GM12878 (cell line): ENCODE results near the gene GTF2IRD1. TPM values are rescaled to one million over a fixed set of nuclear protein-coding genes. Genes with fewer than 3 reads are reported as not detected.

ENCODE experiments used
- ATAC-seq: fragments of 200-7000 bp; cut with Tn5 transposase; 3 replicates; pipeline ENCODE4 v1.9.1; 2020; ENCODE audit warnings: mild to moderate bottlenecking, moderate library complexity
- BruUV-seq: library from RNA; stranded (reverse); fragments of 400-500 nt; replicated peaks from 2 replicates; lab custom pipeline; 2021; lab: Mats Ljungman, UMichigan
- CTCF ChIA-PET: fragments of 300-600 bp; sonication (Branson Sonifier 250); formaldehyde crosslinking; extraction: SDS; loops from one replicate; lab custom pipeline; 2021; ENCODE audit warnings: inconsistent platforms; lab: Yijun Ruan, JAX
- POLR2A ChIA-PET: fragments of 350-600 bp; formaldehyde crosslinking; extraction: SDS; loops from one replicate; lab custom pipeline; 2021; ENCODE audit warnings: inconsistent platforms; lab: Charles Lee
- RAD21 ChIA-PET: fragments of 300-600 bp; sonication (Branson Sonifier 250); formaldehyde crosslinking; loops from one replicate; lab custom pipeline; 2023; ENCODE audit warnings: antibody characterized with exemption; ENCODE audit not compliant: unreplicated experiment; lab: Charles Lee
- SMC1A ChIA-PET: fragments of 300-600 bp; sonication (Branson Sonifier 250); formaldehyde crosslinking; loops from one replicate; lab custom pipeline; 2023; ENCODE audit not compliant: unreplicated experiment, uncharacterized antibody; lab: Charles Lee
- DNase-seq: peaks from one replicate; pipeline ENCODE4 v3.0.0-alpha.2; 2011; ENCODE audit warnings: low read depth, low spot score
- FAIRE-seq: peaks from 3 replicates; lab custom pipeline; 2011; peaks lifted over from hg19 to GRCh38; lab: Jason Lieb, UNC
- H2AFZ ChIP-seq: 2 replicates; pipeline ENCODE4 v1.6.0; 2011; ENCODE audit warnings: low read depth, low read length, control low read depth; ENCODE audit not compliant: control insufficient read depth
- H3K27ac ChIP-seq: 2 replicates; pipeline ENCODE4 v1.5.1; 2011; ENCODE audit warnings: control low read depth; ENCODE audit not compliant: control insufficient read depth, insufficient read depth
- H3K27me3 ChIP-seq, 2 experiments: replicated peaks in 1 of 2; 2 replicates each; pipeline versions ENCODE4 v1.6.0 to v1.6.1; 2011; ENCODE audit warnings: low read length in 1 of 2; ENCODE audit not compliant: control insufficient read depth in 2 of 2, insufficient read depth in 2 of 2
- H3K36me3 ChIP-seq, 2 experiments: 2 replicates each; pipeline ENCODE4 v1.5.1; 2011; ENCODE audit warnings: low read length in 1 of 2; ENCODE audit not compliant: control insufficient read depth in 2 of 2, insufficient read depth in 2 of 2
- H3K4me1 ChIP-seq: 2 replicates; pipeline ENCODE4 v1.6.1; 2011; ENCODE audit warnings: mild to moderate bottlenecking, low read length, moderate library complexity, mixed read lengths; ENCODE audit not compliant: control insufficient read depth, insufficient read depth
- H3K4me2 ChIP-seq: 2 replicates; pipeline ENCODE4 v1.6.0; 2011; ENCODE audit warnings: control low read depth; ENCODE audit not compliant: control insufficient read depth, insufficient read depth
- H3K4me3 ChIP-seq: fragments of 200-600 bp; sonication (generic); 2 replicates; pipeline ENCODE4 v1.5.1; 2016
- H3K79me2 ChIP-seq: 2 replicates; pipeline ENCODE4 v1.6.0; 2011; ENCODE audit warnings: low read length; ENCODE audit not compliant: control insufficient read depth, insufficient read depth
- H3K9ac ChIP-seq: 2 replicates; pipeline ENCODE4 v1.8.0; 2011; ENCODE audit warnings: low read length, control low read depth, mixed read lengths; ENCODE audit not compliant: control insufficient read depth, insufficient read depth
- H3K9me3 ChIP-seq: replicated peaks from 3 replicates; pipeline ENCODE4 v1.5.1; 2011; ENCODE audit warnings: mild to moderate bottlenecking, low read length; ENCODE audit not compliant: control insufficient read depth, insufficient read depth
- H4K20me1 ChIP-seq: 2 replicates; pipeline ENCODE4 v1.6.0; 2011; ENCODE audit not compliant: control insufficient read depth, insufficient read depth
- RB1 ChIP-seq: fragments of 450-650 bp; formaldehyde crosslinking; IDR thresholded peaks from 2 replicates; pipeline ENCODE4 v1.6.1; 2017; ENCODE audit warnings: mild to moderate bottlenecking, borderline replicate concordance
- SUZ12 ChIP-seq: fragments of 200-600 bp; sonication (generic); IDR thresholded peaks from one replicate; pipeline ENCODE4 v1.6.1; 2018; ENCODE audit warnings: antibody characterized with exemption, mild to moderate bottlenecking; ENCODE audit not compliant: unreplicated experiment
- YBX1 ChIP-seq: fragments of 450-650 bp; IDR thresholded peaks from 2 replicates; pipeline ENCODE4 v1.6.1; 2016; ENCODE audit warnings: antibody characterized with exemption
- ZNF217 ChIP-seq: fragments of 450-650 bp; IDR thresholded peaks from 2 replicates; pipeline ENCODE4 v1.6.1; 2017; ENCODE audit warnings: antibody characterized with exemption, mild to moderate bottlenecking
- WGBS: methylation state at CpG from one replicate; pipeline ENCODE4 v1.1.6; 2016; ENCODE audit warnings: low lambda C conversion rate; ENCODE audit not compliant: insufficient replicate concordance, insufficient coverage; ENCODE audit errors: missing lambda C conversion rate; 5-methylcytosine and 5-hydroxymethylcytosine counted together
- in situ Hi-C: fragments of 300-500 bp; cut with MboI; formaldehyde crosslinking; loops from 9 replicates; pipeline ENCODE4 v1.14.3; 2018; ENCODE audit warnings: mixed read lengths
- intact Hi-C: fragments of 100-400 bp; cut with micrococcal nuclease; formaldehyde crosslinking; loops from one replicate; pipeline ENCODE4 v1.14.2; 2022; ENCODE audit not compliant: unreplicated experiment
- polyA plus RNA-seq, 11 experiments: library from polyadenylated mRNA; depleted of rRNA in 4 of 11; unstranded in 6 of 11; stranded (reverse) in 5 of 11; fragments of >200 nt; fragmentation: Nextera tagmentation in 4 of 11; fragmentation: Illumina TruSeq in 1 of 11; extraction: Ambion mirVana in 4 of 11; extraction: Trizol in 1 of 11; gene quantifications; 1 replicate in 1 of 11; 2 replicates in 10 of 11; pipeline versions ENCODE4 v1.2.1 to v1.2.3, GENCODE V29; 2011 to 2016; ENCODE audit warnings: inconsistent platforms in 2 of 11, missing spikeins in 2 of 11, low read depth in 1 of 11
- total RNA-seq, 4 experiments: library from RNA; depleted of rRNA in 3 of 4; stranded (reverse); fragments of >200 nt in 3 of 4; fragmentation: Illumina TruSeq in 1 of 4; extraction: Trizol in 1 of 4; gene quantifications; 2 replicates each; pipeline versions ENCODE4 v1.2.1 to v1.2.3, GENCODE V29; 2013 to 2021
- TF ChIP-seq, protein P1 (sequence below): fragments of 450-650 bp; IDR thresholded peaks from 2 replicates; pipeline ENCODE4 v1.6.1; 2017; ENCODE audit warnings: antibody characterized with exemption, mild to moderate bottlenecking, moderate library complexity

The GTF2IRD1 gene
- total and polyA plus RNA-seq, 10 of the 15 experiments (the other 5 are each of a cell fraction or from before 2014, with no cell fraction given): 0.48 to 3.0 (median 1.3) TPM

DNA sequence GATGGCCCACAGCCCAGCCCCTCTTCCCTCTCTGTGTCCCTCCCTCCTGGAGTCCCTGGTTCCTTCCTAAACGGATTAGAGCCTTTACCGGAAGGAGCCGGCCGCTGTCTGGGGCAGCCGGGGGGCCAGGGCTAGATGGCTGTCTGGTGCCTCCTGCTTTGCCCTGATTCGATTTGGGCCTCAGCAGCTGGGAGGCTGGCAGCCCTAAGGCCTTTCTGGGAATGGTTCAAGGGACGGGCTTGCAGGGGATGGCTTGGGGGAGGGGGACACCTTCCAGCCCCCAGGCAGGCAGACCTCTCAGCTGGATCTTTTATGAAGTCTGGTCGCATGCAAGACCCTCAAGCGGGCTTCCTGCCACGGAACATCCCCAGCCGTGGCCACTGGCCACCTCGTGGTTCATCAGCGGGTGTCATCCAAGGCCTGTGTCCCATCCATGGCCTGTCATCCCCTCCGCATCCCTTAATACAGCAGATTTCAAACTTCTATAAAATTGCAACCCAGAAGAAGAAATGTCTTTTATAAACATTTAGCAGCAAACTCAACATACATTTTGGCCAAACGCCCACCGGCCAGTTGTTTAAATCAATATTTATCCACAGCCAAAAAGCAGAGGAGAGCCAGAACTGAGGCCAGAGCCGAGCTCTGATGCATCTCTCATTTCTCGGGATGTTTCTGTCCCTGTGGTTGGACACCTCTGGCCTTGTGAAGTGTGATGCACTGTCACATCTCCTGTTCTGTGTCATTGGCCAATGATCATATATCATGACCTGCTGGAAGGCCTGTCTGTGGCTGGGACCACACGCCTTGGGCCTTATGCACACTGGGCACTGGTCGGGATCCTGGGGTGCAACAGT lies 52.0 kb downstream of the GTF2IRD1 start:
- ChIA-PET RAD21 (no interaction called here), POLR2A (no interaction called here), SMC1A (interaction anchor here (0.7 kb wide), 1 partner anchor 441 kb away, joined by 3 read pairs; no protein-coding TSS in a partner anchor), CTCF (interaction anchor here (0.5 kb wide), 1 partner anchor 479 kb away, joined by 3 read pairs; no protein-coding TSS in a partner anchor)
- BruUV-seq: no TSS peak
- intact Hi-C loops: no loop called here
- ATAC-seq: no peak
- Histone ChIP-seq H3K4me1 (no peaks in the 10 kb centered on the region), H3K4me3 (no peak overlapping the region), H2AFZ (no peak overlapping the region), H3K9me3 (no peaks in the 10 kb centered on the region), H3K36me3 (no peaks in the 10 kb centered on the region), H3K27me3 (no peaks in the 10 kb centered on the region), H4K20me1 (no peaks in the 10 kb centered on the region), H3K79me2 (no peaks in the 10 kb centered on the region), H3K9ac (no peak overlapping the region), H3K27ac (no peak overlapping the region), H3K4me2 (no peak overlapping the region)
- TF ChIP-seq ZNF217 (no peak), YBX1 (no peak)
- FAIRE-seq: no peak
- WGBS: 50% methylated on average over 20 of the region's 20 CpGs
- DNase-seq: no peak
- in situ Hi-C loops: no loop called here

DNA sequence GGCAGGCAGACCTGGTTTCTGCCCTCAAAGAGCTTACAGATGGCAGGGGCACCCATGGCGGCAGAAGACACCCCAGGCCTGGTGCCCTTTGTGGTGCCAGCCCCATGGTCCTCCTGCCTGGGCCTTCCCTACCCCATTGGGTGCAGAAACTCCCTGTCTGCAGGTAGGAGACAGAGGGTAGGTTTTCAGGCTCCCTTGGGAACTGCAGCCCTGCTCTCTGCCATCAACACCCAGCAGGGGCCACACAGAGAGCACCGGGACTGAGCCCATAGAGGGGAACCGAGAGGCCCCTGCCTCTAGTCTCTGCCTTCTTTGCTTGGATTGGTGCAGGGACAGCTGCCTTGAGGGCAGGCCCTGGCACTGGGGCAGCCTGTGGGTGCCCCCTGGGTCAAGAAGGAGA lies 52.6 kb downstream of the GTF2IRD1 start:
- SMC1A ChIA-PET: no interaction called here
- CTCF ChIA-PET: interaction anchor here (0.5 kb wide), 1 partner anchor 479 kb away, joined by 3 read pairs; no protein-coding TSS in a partner anchor
- no peak overlapping the region for H3K4me2 ChIP-seq
- RAD21 ChIA-PET: no interaction called here
- H3K27ac ChIP-seq: no peak overlapping the region
- ATAC-seq: no peak; the same call in 2 of the 3 replicates
- no peaks in the 10 kb centered on the region for H3K79me2 ChIP-seq
- no peaks in the 10 kb centered on the region for H4K20me1 ChIP-seq
- no peaks in the 10 kb centered on the region for H3K4me1 ChIP-seq
- H2AFZ ChIP-seq: no peak overlapping the region
- WGBS: 0% methylated on average over 3 of the region's 3 CpGs
- H3K36me3 ChIP-seq: no peaks in the 10 kb centered on the region
- no peaks in the 10 kb centered on the region for H3K27me3 ChIP-seq
- intact Hi-C loops: no loop called here
- TF ChIP-seq RB1: no peak
- TF ChIP-seq, protein P1, sequence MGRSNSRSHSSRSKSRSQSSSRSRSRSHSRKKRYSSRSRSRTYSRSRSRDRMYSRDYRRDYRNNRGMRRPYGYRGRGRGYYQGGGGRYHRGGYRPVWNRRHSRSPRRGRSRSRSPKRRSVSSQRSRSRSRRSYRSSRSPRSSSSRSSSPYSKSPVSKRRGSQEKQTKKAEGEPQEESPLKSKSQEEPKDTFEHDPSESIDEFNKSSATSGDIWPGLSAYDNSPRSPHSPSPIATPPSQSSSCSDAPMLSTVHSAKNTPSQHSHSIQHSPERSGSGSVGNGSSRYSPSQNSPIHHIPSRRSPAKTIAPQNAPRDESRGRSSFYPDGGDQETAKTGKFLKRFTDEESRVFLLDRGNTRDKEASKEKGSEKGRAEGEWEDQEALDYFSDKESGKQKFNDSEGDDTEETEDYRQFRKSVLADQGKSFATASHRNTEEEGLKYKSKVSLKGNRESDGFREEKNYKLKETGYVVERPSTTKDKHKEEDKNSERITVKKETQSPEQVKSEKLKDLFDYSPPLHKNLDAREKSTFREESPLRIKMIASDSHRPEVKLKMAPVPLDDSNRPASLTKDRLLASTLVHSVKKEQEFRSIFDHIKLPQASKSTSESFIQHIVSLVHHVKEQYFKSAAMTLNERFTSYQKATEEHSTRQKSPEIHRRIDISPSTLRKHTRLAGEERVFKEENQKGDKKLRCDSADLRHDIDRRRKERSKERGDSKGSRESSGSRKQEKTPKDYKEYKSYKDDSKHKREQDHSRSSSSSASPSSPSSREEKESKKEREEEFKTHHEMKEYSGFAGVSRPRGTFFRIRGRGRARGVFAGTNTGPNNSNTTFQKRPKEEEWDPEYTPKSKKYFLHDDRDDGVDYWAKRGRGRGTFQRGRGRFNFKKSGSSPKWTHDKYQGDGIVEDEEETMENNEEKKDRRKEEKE: no peak
- TF ChIP-seq SUZ12: no peak
- TF ChIP-seq, all 136 proteins: peak for 0
- POLR2A ChIA-PET: interaction anchor here (0.8 kb wide), 1 partner anchor 115 kb away, joined by 3 read pairs; no protein-coding TSS in a partner anchor
- in situ Hi-C loops: no loop called here
- FAIRE-seq: no peak
- no TSS peak for BruUV-seq
- Histone ChIP-seq H3K4me3 (no peak overlapping the region), H3K9ac (no peak overlapping the region), H3K9me3 (no peaks in the 10 kb centered on the region)
- no peak for DNase-seq
